AG04449 (cell line): ENCODE data around the gene GINS3.

Experiments used
- CTCF ChIA-PET: fragments of 350-600 bp; formaldehyde crosslinking; extraction: SDS; loops from one replicate; lab custom pipeline; 2021; ENCODE audit warnings: antibody characterized with exemption; lab: Yijun Ruan, JAX
- POLR2A ChIA-PET: fragments of 400-600, 350-600 bp; formaldehyde crosslinking; extraction: SDS; loops from one replicate; lab custom pipeline; 2020; ENCODE audit warnings: antibody characterized with exemption, inconsistent platforms; lab: Yijun Ruan, JAX
- DNase-seq: peaks from one replicate; pipeline ENCODE4 v3.0.0-alpha.2; 2010; ENCODE audit warnings: low read depth, low spot score
- H3K4me3 ChIP-seq: 2 replicates; pipeline ENCODE4 v1.5.1; 2011; ENCODE audit warnings: low read depth, mild to moderate bottlenecking, control low read depth, low read length
- TF ChIP-seq, protein P1 (sequence below): IDR thresholded peaks from one replicate; pipeline ENCODE4 v1.5.1; 2011; ENCODE audit warnings: mild to moderate bottlenecking, moderate library complexity, low read length, control low read depth, inconsistent platforms; ENCODE audit not compliant: insufficient read depth; ENCODE audit errors: missing control alignments

Gene GINS3

DNA sequence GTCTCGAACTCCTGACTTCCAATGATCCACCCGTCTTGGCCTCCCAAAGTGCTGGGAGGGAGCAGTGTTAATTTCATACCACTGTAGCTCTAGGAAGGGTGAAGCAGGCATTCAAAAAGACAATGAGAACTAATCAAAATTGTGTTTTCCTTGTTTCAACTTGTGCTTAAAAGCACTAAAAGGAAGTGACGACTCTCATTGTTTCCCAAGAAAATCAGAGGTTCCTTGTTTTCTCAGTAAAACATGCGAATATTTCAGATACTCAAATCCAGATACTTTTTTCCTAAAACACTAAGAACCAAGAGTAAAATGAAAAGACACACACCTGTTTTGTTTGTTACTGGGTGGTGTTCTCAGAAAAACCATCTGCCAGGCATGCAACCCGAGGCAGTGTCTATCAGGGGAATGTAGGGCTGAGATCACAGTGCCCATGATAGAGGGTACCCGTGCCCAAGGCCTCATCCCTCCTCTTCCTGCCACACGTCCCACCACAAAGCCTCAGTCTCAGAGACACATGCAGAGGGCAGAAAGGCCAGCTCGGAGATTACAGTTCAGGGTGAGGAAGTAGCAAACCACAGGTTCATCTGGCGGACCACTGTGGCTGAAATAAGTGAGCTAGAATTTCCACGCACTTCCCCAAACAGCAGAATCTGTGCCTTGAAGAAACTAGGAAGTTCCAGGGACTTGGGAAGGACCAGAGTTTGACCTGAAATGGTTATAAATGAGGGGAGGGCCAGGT, 33.7 kb downstream of the GINS3 start:
- ChIA-PET CTCF (interaction anchor here (1.0 to 1.5 kb wide), 2 partner anchors 89 to 90 kb away, joined by 3 read pairs; no protein-coding TSS in a partner anchor), POLR2A (no interaction called here)
- no peak overlapping the region for H3K4me3 ChIP-seq
- TF ChIP-seq, protein P1, sequence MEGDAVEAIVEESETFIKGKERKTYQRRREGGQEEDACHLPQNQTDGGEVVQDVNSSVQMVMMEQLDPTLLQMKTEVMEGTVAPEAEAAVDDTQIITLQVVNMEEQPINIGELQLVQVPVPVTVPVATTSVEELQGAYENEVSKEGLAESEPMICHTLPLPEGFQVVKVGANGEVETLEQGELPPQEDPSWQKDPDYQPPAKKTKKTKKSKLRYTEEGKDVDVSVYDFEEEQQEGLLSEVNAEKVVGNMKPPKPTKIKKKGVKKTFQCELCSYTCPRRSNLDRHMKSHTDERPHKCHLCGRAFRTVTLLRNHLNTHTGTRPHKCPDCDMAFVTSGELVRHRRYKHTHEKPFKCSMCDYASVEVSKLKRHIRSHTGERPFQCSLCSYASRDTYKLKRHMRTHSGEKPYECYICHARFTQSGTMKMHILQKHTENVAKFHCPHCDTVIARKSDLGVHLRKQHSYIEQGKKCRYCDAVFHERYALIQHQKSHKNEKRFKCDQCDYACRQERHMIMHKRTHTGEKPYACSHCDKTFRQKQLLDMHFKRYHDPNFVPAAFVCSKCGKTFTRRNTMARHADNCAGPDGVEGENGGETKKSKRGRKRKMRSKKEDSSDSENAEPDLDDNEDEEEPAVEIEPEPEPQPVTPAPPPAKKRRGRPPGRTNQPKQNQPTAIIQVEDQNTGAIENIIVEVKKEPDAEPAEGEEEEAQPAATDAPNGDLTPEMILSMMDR: no peak
- no peak for DNase-seq

DNA sequence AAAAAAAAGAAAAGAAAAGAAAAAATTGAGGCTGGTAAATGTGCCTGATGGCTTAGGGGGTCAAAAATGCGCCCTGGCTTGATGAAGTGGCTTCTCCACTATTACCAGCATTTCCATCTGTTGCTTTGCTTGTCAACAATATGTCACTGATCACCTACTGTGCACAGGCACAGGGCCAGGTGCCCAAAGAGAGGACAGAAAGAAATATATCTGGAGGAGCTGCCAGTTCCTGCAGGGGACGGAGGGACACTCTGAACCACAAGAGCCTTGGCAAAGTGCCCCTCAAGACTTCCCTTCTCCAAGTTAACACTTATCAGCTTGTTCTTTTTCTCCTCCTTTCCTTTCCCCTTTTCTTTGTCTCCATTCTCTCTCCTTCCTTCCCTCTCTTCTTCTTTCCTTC, 34.7 kb downstream of the GINS3 start:
- no peak overlapping the region for H3K4me3 ChIP-seq
- TF ChIP-seq, protein P1: no peak
- POLR2A ChIA-PET: no interaction called here
- CTCF ChIA-PET: interaction anchor here (1.5 kb wide), 1 partner anchor 91 kb away, joined by 3 read pairs; no protein-coding TSS in a partner anchor
- DNase-seq: no peak

DNA sequence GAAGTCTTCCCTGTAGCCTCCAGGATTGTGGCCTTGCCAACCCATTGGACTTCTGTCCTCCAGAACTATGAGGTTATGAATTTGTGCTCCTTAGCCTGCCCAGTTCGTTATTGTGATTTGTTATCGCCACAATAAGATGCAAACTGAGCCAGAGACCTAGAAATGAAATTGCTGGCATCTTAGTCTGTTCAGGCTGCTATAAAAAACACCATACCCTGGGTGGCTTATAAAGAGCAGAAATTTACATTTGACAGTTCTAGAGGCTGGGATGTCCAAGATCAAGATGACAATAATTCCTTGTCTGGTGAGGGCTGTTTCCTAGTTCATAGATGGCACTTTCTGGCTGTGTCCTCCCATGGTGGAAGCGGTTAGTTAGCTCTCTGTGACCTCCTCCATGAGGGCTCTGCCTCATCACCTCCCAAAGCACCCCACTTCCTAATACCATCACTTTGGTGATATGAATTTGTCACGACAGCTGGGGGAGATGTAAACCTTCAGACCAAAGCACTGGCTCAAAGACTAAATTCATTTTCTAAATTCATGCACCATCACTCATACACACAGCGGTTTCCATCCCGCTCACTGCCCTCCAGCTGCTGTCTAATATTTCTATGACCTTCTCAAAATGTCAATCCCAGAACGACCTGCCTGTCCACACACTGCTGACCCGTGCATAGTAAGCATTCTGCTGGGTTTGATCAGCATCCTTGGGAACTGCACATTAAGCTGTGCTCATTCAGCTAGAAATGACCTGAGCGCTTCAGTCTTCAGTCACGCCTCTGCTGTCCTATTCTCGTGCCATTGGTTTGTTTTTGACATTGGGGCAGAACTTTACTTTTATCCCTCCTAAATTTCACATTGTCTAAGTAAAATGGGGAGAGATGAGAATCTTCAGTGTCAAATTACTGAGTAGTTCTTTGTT, 36.6 kb downstream of the GINS3 start:
- ChIA-PET CTCF (no interaction called here), POLR2A (no interaction called here)
- no peak overlapping the region for H3K4me3 ChIP-seq
- TF ChIP-seq, protein P1: no peak
- no peak for DNase-seq

DNA sequence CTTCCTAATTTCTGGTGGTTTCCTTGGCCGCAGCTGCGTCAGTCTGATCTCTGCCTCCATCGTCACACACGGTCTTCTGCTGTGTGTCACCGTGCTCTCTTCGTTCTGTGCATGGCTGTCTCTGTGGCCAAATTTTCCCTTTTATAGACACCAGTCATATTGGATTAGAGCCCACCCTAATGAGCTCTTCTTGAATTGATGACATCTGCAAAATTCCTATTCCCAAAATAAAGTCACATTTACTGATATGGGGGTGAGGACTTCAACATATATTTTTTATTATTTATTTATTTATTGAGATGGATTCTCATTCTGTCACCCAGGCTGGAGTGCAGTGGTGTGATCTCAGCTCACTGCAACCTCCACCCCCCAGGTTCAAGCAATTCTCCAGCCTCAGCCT, 38.4 kb downstream of the GINS3 start:
- DNase-seq: no peak

DNA sequence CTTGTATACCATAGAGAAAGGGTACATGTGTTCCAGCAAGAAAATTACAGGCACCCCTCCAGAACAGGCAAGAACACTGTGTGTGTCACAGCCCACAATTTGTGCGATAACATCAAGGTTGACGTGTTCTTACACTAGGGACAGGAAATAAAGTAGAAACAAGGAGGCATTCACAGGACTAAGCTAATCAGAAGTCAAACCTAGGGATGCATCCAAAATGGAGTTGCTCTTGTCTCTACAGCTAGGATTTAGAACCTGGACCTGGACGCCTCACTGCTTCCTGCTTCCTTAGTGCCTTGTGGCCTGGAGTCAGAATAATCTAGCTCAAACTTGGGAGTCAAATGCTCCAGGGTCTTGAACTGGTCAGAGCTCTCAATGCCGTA, 41.3 kb downstream of the GINS3 start:
- CTCF ChIA-PET: interaction anchor here (1.2 kb wide), 1 partner anchor 55 kb away, joined by 3 read pairs; no protein-coding TSS in a partner anchor

More for the DNA sequence above, 38.4 kb downstream of the GINS3 start:
- TF ChIP-seq, protein P1: no peak
- POLR2A ChIA-PET: no interaction called here
- CTCF ChIA-PET: no interaction called here
- H3K4me3 ChIP-seq: no peak overlapping the region

More for the DNA sequence above, 41.3 kb downstream of the GINS3 start:
- no peak for DNase-seq
- POLR2A ChIA-PET: no interaction called here
- TF ChIP-seq, protein P1: no peak
- no peak overlapping the region for H3K4me3 ChIP-seq
